ENCODE measurements around the gene MYO3B.
A peak's percentile ranks its signal among the peaks of the same experiment; 100 is the strongest.

The MYO3B gene

GRCh38 chr2:170226216-170226615 lies 48.3 kb downstream of the MYO3B start:
- DNase-seq = no peak
- TF ChIP-seq EZH2phosphoT487 (IDR thresholded peaks at IDR 0.05; ENCODE audit: low read length) (no peak), EZH2 (optimal IDR thresholded peaks at IDR 0.05; ENCODE audit: low read depth, low read length) (no peak)
- TF ChIP-seq, protein P1, sequence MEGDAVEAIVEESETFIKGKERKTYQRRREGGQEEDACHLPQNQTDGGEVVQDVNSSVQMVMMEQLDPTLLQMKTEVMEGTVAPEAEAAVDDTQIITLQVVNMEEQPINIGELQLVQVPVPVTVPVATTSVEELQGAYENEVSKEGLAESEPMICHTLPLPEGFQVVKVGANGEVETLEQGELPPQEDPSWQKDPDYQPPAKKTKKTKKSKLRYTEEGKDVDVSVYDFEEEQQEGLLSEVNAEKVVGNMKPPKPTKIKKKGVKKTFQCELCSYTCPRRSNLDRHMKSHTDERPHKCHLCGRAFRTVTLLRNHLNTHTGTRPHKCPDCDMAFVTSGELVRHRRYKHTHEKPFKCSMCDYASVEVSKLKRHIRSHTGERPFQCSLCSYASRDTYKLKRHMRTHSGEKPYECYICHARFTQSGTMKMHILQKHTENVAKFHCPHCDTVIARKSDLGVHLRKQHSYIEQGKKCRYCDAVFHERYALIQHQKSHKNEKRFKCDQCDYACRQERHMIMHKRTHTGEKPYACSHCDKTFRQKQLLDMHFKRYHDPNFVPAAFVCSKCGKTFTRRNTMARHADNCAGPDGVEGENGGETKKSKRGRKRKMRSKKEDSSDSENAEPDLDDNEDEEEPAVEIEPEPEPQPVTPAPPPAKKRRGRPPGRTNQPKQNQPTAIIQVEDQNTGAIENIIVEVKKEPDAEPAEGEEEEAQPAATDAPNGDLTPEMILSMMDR (IDR thresholded peaks at IDR 0.05; ENCODE audit: low read length) = no peak

DNA sequence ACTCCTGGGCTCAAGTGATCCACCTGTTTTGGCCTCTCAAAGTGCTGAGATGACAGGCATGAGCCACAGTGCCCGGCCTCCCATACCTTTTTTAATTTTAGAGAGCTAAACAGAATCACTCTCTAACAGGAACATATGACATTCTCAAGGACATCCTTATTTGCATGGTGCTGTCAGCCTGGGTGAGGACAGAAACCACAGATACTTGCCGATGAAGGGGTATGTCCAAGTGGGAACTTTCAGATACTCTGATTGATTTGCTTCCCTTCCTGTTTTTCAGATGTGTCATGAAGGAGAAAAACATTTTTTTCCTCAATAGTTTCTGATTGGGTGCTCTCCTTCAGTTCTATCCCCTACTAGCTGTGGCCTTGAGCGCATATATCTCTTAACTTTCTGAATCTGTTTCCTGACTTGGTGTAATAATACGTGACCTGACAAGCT lies 49.6 kb downstream of the MYO3B start:
- TF ChIP-seq EZH2 (optimal IDR thresholded peaks at IDR 0.05; ENCODE audit: low read depth, low read length) (no peak), EZH2phosphoT487 (IDR thresholded peaks at IDR 0.05; ENCODE audit: low read length) (no peak)
- TF ChIP-seq, protein P1 (IDR thresholded peaks at IDR 0.05; ENCODE audit: low read length) = no peak
- H3K27me3 ChIP-seq (replicated peaks; ENCODE audit: insufficient read depth, low read length) = no peaks in the 10 kb centered on the region
- no peak overlapping the region for H3K9ac ChIP-seq (ENCODE audit: low read length)
- no peak overlapping the region for H2AFZ ChIP-seq (ENCODE audit: low read length)
- H3F3A ChIP-seq (ENCODE audit: insufficient read depth, low read length) = no peaks in the 10 kb centered on the region
- no peaks in the 10 kb centered on the region for H3K79me2 ChIP-seq (ENCODE audit: low read length)
- H3K4me3 ChIP-seq (ENCODE audit: low read length) = no peak overlapping the region
- H3K4me1 ChIP-seq (ENCODE audit: low read length) = peaks cover 15% of the 10 kb centered on the region
- peak overlapping the region; percentile 24; the same call in 1 of the 2 replicates for H3K4me2 ChIP-seq (ENCODE audit: low read depth, low read length)
- H3K27ac ChIP-seq (ENCODE audit: low read length) = no peak overlapping the region; the same call in 1 of the 2 replicates
- H3K36me3 ChIP-seq (replicated peaks; ENCODE audit: insufficient read depth, low read length) = no peaks in the 10 kb centered on the region
- H3K9me2 ChIP-seq (replicated peaks; ENCODE audit: insufficient read depth, low read length) = no peaks in the 10 kb centered on the region
- H4K20me1 ChIP-seq (ENCODE audit: insufficient read depth, low read length) = no peaks in the 10 kb centered on the region
- peak; percentile 52 for DNase-seq
- H3K9me3 ChIP-seq (replicated peaks; ENCODE audit: insufficient read depth, low read length) = no peaks in the 10 kb centered on the region

More at GRCh38 chr2:170226216-170226615, 48.3 kb downstream of the MYO3B start:
- Histone ChIP-seq H3K4me2 (ENCODE audit: low read depth, low read length) (no peak overlapping the region), H3K27ac (ENCODE audit: low read length) (no peak overlapping the region), H3K79me2 (ENCODE audit: low read length) (no peaks in the 10 kb centered on the region), H3K4me1 (ENCODE audit: low read length) (peaks cover 15% of the 10 kb centered on the region), H3K4me3 (ENCODE audit: low read length) (no peak overlapping the region), H3K36me3 (replicated peaks; ENCODE audit: insufficient read depth, low read length) (no peaks in the 10 kb centered on the region), H3F3A (ENCODE audit: insufficient read depth, low read length) (no peaks in the 10 kb centered on the region), H3K9ac (ENCODE audit: low read length) (no peak overlapping the region), H3K9me2 (replicated peaks; ENCODE audit: insufficient read depth, low read length) (no peaks in the 10 kb centered on the region), H2AFZ (ENCODE audit: low read length) (no peak overlapping the region), H3K27me3 (replicated peaks; ENCODE audit: insufficient read depth, low read length) (no peaks in the 10 kb centered on the region), H3K9me3 (replicated peaks; ENCODE audit: insufficient read depth, low read length) (no peaks in the 10 kb centered on the region), H4K20me1 (ENCODE audit: insufficient read depth, low read length) (no peaks in the 10 kb centered on the region)

- DNase-seq = no peak
- Histone ChIP-seq H3F3A (ENCODE audit: insufficient read depth, low read length) (no peaks in the 10 kb centered on the region), H3K79me2 (ENCODE audit: low read length) (no peaks in the 10 kb centered on the region), H3K9ac (ENCODE audit: low read length) (no peak overlapping the region), H3K4me1 (ENCODE audit: low read length) (peaks cover 17% of the 10 kb centered on the region), H3K27me3 (replicated peaks; ENCODE audit: insufficient read depth, low read length) (no peaks in the 10 kb centered on the region), H3K4me2 (ENCODE audit: low read depth, low read length) (peak overlapping the region; percentile 24; the same call in 1 of the 2 replicates), H3K9me3 (replicated peaks; ENCODE audit: insufficient read depth, low read length) (no peaks in the 10 kb centered on the region), H4K20me1 (ENCODE audit: insufficient read depth, low read length) (no peaks in the 10 kb centered on the region), H3K4me3 (ENCODE audit: low read length) (no peak overlapping the region), H3K27ac (ENCODE audit: low read length) (no peak overlapping the region; the same call in 1 of the 2 replicates), H3K9me2 (replicated peaks; ENCODE audit: insufficient read depth, low read length) (no peaks in the 10 kb centered on the region), H2AFZ (ENCODE audit: low read length) (no peak overlapping the region), H3K36me3 (replicated peaks; ENCODE audit: insufficient read depth, low read length) (no peaks in the 10 kb centered on the region)
- TF ChIP-seq, protein P1 (IDR thresholded peaks at IDR 0.05; ENCODE audit: low read length) = no peak
- TF ChIP-seq EZH2phosphoT487 (IDR thresholded peaks at IDR 0.05; ENCODE audit: low read length) (no peak), EZH2 (optimal IDR thresholded peaks at IDR 0.05; ENCODE audit: low read depth, low read length) (no peak)
Observed at GRCh38 chr2:170227951-170228350, 50.0 kb downstream of the MYO3B start.
